Mucosa of stomach (tissue), 1 donor: ENCODE data around the gene CLCN4.

Experiments used
- H3K27me3 ChIP-seq: one replicate; pipeline ENCODE4 v1.7.0; 2013; ENCODE audit warnings: mild to moderate bottlenecking, low read length; ENCODE audit not compliant: control insufficient read depth, insufficient read depth
- H3K36me3 ChIP-seq: one replicate; pipeline ENCODE4 v1.7.0; 2013; ENCODE audit warnings: low read length; ENCODE audit not compliant: control insufficient read depth, insufficient read depth
- H3K4me1 ChIP-seq: one replicate; pipeline ENCODE4 v1.7.0; 2013; ENCODE audit warnings: mild to moderate bottlenecking, low read length; ENCODE audit not compliant: control insufficient read depth, insufficient read depth
- H3K4me3 ChIP-seq: one replicate; pipeline ENCODE4 v1.7.0; 2013; ENCODE audit warnings: low read length
- H3K9ac ChIP-seq: one replicate; pipeline ENCODE4 v1.7.0; 2013; ENCODE audit warnings: mild to moderate bottlenecking, low read length, moderate library complexity
- H3K9me3 ChIP-seq: one replicate; pipeline ENCODE4 v1.7.0; 2013; ENCODE audit warnings: mild to moderate bottlenecking, low read length, moderate library complexity; ENCODE audit not compliant: control insufficient read depth
- donor health status: Pancreatic carcinoma.

The CLCN4 gene

GRCh38 chrX:10158279-10159144 is 1.7 kb downstream of the CLCN4 start:
- H3K4me3 ChIP-seq = no peak overlapping the region
- no peaks in the 10 kb centered on the region for H3K4me1 ChIP-seq
- no peak overlapping the region for H3K9ac ChIP-seq
- no peaks in the 10 kb centered on the region for H3K36me3 ChIP-seq
- no peaks in the 10 kb centered on the region for H3K9me3 ChIP-seq
- H3K27me3 ChIP-seq = no peaks in the 10 kb centered on the region

- Histone ChIP-seq H3K36me3 (no peaks in the 10 kb centered on the region), H3K4me3 (no peak overlapping the region), H3K9ac (no peak overlapping the region), H3K27me3 (no peaks in the 10 kb centered on the region), H3K9me3 (no peaks in the 10 kb centered on the region), H3K4me1 (no peaks in the 10 kb centered on the region)
These were observed 2.3 kb downstream of the CLCN4 start for GRCh38 chrX:10159145-10159468.

GRCh38 chrX:10160211-10160610 is 3.4 kb downstream of the CLCN4 start:
- Histone ChIP-seq H3K27me3 (no peaks in the 10 kb centered on the region), H3K9ac (no peak overlapping the region), H3K4me3 (no peak overlapping the region)

GRCh38 chrX:10163031-10163430 is 6.3 kb downstream of the CLCN4 start:
- H3K9ac ChIP-seq = no peak overlapping the region
- no peaks in the 10 kb centered on the region for H3K9me3 ChIP-seq
- H3K27me3 ChIP-seq = no peaks in the 10 kb centered on the region
- no peaks in the 10 kb centered on the region for H3K36me3 ChIP-seq
- H3K4me3 ChIP-seq = no peak overlapping the region
- H3K4me1 ChIP-seq = no peaks in the 10 kb centered on the region

More at GRCh38 chrX:10160211-10160610, 3.4 kb downstream of the CLCN4 start:
- no peaks in the 10 kb centered on the region for H3K36me3 ChIP-seq
- H3K9me3 ChIP-seq = no peaks in the 10 kb centered on the region
- no peaks in the 10 kb centered on the region for H3K4me1 ChIP-seq

GRCh38 chrX:10164879-10165278 is 8.1 kb downstream of the CLCN4 start:
- H3K27me3 ChIP-seq = no peaks in the 10 kb centered on the region
- no peaks in the 10 kb centered on the region for H3K9me3 ChIP-seq
- H3K36me3 ChIP-seq = no peaks in the 10 kb centered on the region
- no peaks in the 10 kb centered on the region for H3K4me1 ChIP-seq
- no peak overlapping the region for H3K9ac ChIP-seq
- no peak overlapping the region for H3K4me3 ChIP-seq

GRCh38 chrX:10165580-10166247 is 8.9 kb downstream of the CLCN4 start:
- Histone ChIP-seq H3K9me3 (no peaks in the 10 kb centered on the region), H3K27me3 (no peaks in the 10 kb centered on the region), H3K36me3 (no peaks in the 10 kb centered on the region), H3K4me3 (no peak overlapping the region), H3K9ac (no peak overlapping the region), H3K4me1 (no peaks in the 10 kb centered on the region)

- Histone ChIP-seq H3K4me1 (no peaks in the 10 kb centered on the region), H3K9ac (no peak overlapping the region), H3K4me3 (no peak overlapping the region), H3K9me3 (no peaks in the 10 kb centered on the region), H3K36me3 (no peaks in the 10 kb centered on the region), H3K27me3 (no peaks in the 10 kb centered on the region)
These were observed 9.5 kb downstream of the CLCN4 start for GRCh38 chrX:10166248-10166716.

DNA sequence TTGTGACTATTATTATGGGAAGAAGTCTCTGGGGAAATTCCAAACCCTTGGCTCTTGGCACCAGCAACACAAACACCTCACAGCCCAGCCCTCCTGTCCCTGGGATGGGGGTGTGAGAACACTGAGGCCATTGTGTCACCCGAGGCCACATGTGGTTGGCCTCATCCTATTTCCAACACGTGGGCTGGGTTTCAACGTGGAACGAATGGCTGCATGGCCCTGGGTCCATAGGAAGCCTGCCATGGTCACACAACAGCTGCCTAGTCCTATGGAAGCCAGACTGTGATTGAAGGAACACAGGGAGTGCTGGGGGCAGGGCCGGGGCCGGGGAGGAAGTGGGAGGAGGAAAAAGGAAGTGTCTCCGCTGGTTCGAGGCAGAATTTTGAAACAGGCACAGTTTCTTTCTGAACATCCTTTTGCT is 10.0 kb downstream of the CLCN4 start:
- H3K9ac ChIP-seq = no peak overlapping the region
- H3K4me3 ChIP-seq = no peak overlapping the region
- no peaks in the 10 kb centered on the region for H3K4me1 ChIP-seq
- H3K9me3 ChIP-seq = no peaks in the 10 kb centered on the region
- H3K36me3 ChIP-seq = no peaks in the 10 kb centered on the region
- no peaks in the 10 kb centered on the region for H3K27me3 ChIP-seq

DNA sequence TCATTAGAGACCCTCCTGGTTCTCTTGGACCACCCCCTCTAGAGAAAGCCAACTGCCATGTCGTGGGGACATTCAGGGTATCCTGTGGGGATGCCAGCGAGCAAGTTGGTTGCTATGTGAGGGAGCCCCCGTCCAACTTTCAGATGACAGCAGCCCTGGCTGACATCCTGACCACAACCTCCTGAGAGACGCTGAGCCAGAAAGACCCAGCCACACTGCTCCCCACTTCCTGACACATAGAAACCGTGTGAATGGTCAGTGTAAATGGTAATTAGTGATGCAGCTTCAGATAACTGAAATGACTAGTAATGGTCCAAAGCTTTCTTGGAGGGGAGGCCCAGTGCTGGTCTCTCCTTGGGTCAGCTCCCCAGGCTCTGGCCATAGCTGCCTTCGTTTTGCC is 10.8 kb downstream of the CLCN4 start:
- no peak overlapping the region for H3K4me3 ChIP-seq
- H3K9me3 ChIP-seq = no peaks in the 10 kb centered on the region
- no peak overlapping the region for H3K9ac ChIP-seq
- H3K36me3 ChIP-seq = no peaks in the 10 kb centered on the region
- no peaks in the 10 kb centered on the region for H3K27me3 ChIP-seq
- H3K4me1 ChIP-seq = no peaks in the 10 kb centered on the region

DNA sequence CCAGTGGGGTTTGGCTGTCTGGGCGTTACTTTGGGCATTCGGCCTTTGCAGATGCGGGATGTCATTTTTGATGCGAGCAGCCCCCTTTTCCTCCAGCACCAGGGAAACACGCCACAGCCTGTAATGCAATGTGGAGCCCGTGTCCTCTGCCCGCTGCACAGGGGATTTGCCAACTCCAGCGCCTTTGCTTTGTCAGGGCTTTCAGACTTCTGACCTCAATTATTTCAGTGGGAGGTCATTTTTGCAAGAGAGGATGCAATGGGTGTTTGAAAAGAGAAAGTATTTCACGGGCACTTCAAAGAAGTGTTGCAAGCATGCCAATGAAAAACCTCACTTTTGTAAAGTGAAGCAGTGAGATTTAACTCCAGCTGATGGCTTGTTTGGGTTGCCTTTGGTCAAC is 11.5 kb downstream of the CLCN4 start:
- no peak overlapping the region for H3K4me3 ChIP-seq
- H3K4me1 ChIP-seq = no peaks in the 10 kb centered on the region
- no peaks in the 10 kb centered on the region for H3K9me3 ChIP-seq
- no peaks in the 10 kb centered on the region for H3K27me3 ChIP-seq
- H3K9ac ChIP-seq = no peak overlapping the region
- H3K36me3 ChIP-seq = no peaks in the 10 kb centered on the region

DNA sequence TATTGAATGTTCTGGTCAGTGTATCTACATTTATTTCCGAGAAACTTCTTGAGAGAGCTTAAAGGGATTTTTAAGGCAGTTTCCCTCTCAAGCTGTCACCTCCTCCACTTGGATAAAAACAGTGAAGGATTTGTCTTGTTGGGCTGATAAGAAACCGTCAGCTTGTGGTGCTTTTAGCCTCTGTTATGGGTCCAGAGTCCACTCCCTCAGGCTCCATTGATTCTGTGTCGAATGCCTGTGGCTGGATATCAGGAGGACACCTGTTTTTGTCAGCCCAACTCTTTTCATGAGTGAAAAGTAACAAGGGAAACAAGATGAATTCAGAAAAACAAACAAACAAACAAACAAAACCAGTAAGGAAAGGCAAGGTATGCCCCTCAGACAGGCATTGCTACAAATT is 12.4 kb downstream of the CLCN4 start:
- H3K9me3 ChIP-seq = no peaks in the 10 kb centered on the region
- H3K4me3 ChIP-seq = no peak overlapping the region
- no peaks in the 10 kb centered on the region for H3K4me1 ChIP-seq
- H3K27me3 ChIP-seq = no peaks in the 10 kb centered on the region
- H3K9ac ChIP-seq = no peak overlapping the region
- H3K36me3 ChIP-seq = no peaks in the 10 kb centered on the region

GRCh38 chrX:10171249-10171648 is 14.5 kb downstream of the CLCN4 start:
- Histone ChIP-seq H3K36me3 (no peaks in the 10 kb centered on the region), H3K4me3 (no peak overlapping the region), H3K4me1 (peaks cover 4% of the 10 kb centered on the region), H3K9ac (no peak overlapping the region), H3K9me3 (no peaks in the 10 kb centered on the region), H3K27me3 (no peaks in the 10 kb centered on the region)
